Activated T-helper 2 cell treated with anti-CD3 and anti-CD28 coated beads, Interferon-gamma antibody, Interleukin-2, Interleukin-4, amounts not matched to agents 10 μg/mL and 5 μg/mL and 100 μg/mL, durations not matched to agents 14 hours and 24 hours and 36 hours (primary cell): ENCODE results near the gene UGT1A10. TPM values are rescaled to one million over a fixed set of nuclear protein-coding genes. Genes with fewer than 3 reads are reported as not detected.

Experiments used
- DNase-seq: peaks from one replicate; pipeline ENCODE4 v3.0.0; 2021; ENCODE audit warnings: low spot score
- H3K27ac Mint-ChIP-seq: one replicate; pipeline ENCODE4 v1.8.0; 2021; ENCODE audit warnings: mixed read lengths
- H3K27me3 Mint-ChIP-seq: one replicate; pipeline ENCODE4 v1.8.0; 2021; ENCODE audit warnings: low read depth, mixed read lengths
- H3K36me3 Mint-ChIP-seq: one replicate; pipeline ENCODE4 v1.8.0; 2021; ENCODE audit warnings: low read depth, mixed read lengths
- H3K4me1 Mint-ChIP-seq: one replicate; pipeline ENCODE4 v1.8.0; 2021; ENCODE audit warnings: low read depth, mixed read lengths
- H3K4me3 Mint-ChIP-seq: one replicate; pipeline ENCODE4 v1.8.0; 2021; ENCODE audit warnings: low read depth, mild to moderate bottlenecking, moderate library complexity, mixed read lengths
- H3K9me3 Mint-ChIP-seq: one replicate; pipeline ENCODE4 v1.8.0; 2021; ENCODE audit warnings: mixed read lengths
- intact Hi-C: fragments of 100-400 bp; cut with micrococcal nuclease; formaldehyde crosslinking; loops from one replicate; pipeline ENCODE4 v1.15.1; 2023
- total RNA-seq: library from RNA; stranded (reverse); gene quantifications from 2 replicates; pipeline ENCODE4 v1.2.3, GENCODE V29; 2022

Gene UGT1A10
- total RNA-seq, 1 donor from 2014 or later: not detected

DNA sequence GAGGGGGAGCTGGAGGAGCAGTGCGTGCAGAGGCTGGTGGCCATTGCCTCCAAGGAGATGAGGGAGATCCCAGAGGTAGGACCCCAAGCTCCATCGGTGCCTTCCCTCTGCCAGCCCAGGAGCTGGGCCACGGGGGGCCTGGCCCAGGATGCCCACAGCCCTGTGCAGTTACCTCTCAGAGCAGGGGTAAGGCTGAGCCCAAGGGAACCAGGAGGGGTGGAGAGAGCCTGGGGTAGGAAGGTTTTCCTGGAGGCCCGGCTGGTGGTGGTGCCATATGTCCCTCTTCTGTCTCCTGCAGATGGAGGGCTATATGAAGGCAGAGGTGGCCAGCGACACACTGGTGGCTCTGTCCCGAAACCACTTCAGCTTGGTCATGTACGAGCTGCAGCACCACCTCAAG, 153.3 kb downstream of the UGT1A10 start:
- Mint-ChIP-seq H3K27ac (no peak overlapping the region), H3K4me3 (no peak overlapping the region)
- intact Hi-C loops: no loop called here

GRCh38 chr2:233791151-233791882, 155.1 kb downstream of the UGT1A10 start:
- intact Hi-C loops: no loop called here
- Mint-ChIP-seq H3K9me3 (peaks cover under 1% of the 10 kb centered on the region), H3K27ac (no peak overlapping the region)

More for the DNA sequence above, 153.3 kb downstream of the UGT1A10 start:
- no peaks in the 10 kb centered on the region for H3K4me1 Mint-ChIP-seq
- H3K9me3 Mint-ChIP-seq: peaks cover 5% of the 10 kb centered on the region
- no peaks in the 10 kb centered on the region for H3K36me3 Mint-ChIP-seq
- no peaks in the 10 kb centered on the region for H3K27me3 Mint-ChIP-seq
- DNase-seq: no peak

DNA sequence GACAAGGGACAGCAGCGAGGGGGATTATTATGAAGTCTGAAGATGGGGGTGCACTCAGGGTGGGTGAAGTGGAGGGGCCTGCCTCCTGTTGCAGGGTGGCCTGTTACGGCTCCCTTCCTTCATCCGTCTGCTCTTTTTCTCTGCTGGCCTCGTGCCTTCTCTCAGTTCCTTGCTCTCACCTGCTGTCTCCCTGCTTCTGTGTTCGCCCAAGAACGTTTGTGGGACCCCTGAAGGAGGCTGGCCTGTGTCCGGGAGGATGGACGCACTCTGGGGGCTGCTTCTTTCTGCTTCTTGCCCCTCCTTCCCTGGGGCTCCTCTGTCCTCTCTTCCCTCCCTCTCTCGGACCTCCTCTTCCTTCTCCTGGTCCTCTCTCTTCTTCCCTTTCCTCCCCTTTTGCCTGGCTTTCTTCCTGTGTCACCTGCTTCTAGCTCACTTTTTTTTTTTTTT, 155.7 kb downstream of the UGT1A10 start:
- DNase-seq: no peak
- intact Hi-C loops: no loop called here
- Mint-ChIP-seq H3K27ac (no peak overlapping the region), H3K4me3 (no peak overlapping the region), H3K9me3 (no peaks in the 10 kb centered on the region), H3K4me1 (no peaks in the 10 kb centered on the region), H3K27me3 (no peaks in the 10 kb centered on the region), H3K36me3 (no peaks in the 10 kb centered on the region)

More at GRCh38 chr2:233791151-233791882, 155.1 kb downstream of the UGT1A10 start:
- no peaks in the 10 kb centered on the region for H3K27me3 Mint-ChIP-seq
- H3K4me1 Mint-ChIP-seq: no peaks in the 10 kb centered on the region
- H3K36me3 Mint-ChIP-seq: no peaks in the 10 kb centered on the region
- no peak overlapping the region for H3K4me3 Mint-ChIP-seq
- no peak for DNase-seq

GRCh38 chr2:233792720-233793119, 156.5 kb downstream of the UGT1A10 start:
- DNase-seq: no peak
- Mint-ChIP-seq H3K36me3 (no peaks in the 10 kb centered on the region), H3K27me3 (no peaks in the 10 kb centered on the region), H3K4me3 (no peak overlapping the region), H3K27ac (no peak overlapping the region), H3K4me1 (no peaks in the 10 kb centered on the region), H3K9me3 (no peaks in the 10 kb centered on the region)
- intact Hi-C loops: no loop called here

- H3K9me3 Mint-ChIP-seq: no peaks in the 10 kb centered on the region
- intact Hi-C loops: no loop called here
- no peaks in the 10 kb centered on the region for H3K4me1 Mint-ChIP-seq
- H3K36me3 Mint-ChIP-seq: no peaks in the 10 kb centered on the region
- DNase-seq: no peak
- H3K27ac Mint-ChIP-seq: no peak overlapping the region
- H3K4me3 Mint-ChIP-seq: no peak overlapping the region
- no peaks in the 10 kb centered on the region for H3K27me3 Mint-ChIP-seq
Observed at GRCh38 chr2:233793465-233794127, 157.3 kb downstream of the UGT1A10 start.

DNA sequence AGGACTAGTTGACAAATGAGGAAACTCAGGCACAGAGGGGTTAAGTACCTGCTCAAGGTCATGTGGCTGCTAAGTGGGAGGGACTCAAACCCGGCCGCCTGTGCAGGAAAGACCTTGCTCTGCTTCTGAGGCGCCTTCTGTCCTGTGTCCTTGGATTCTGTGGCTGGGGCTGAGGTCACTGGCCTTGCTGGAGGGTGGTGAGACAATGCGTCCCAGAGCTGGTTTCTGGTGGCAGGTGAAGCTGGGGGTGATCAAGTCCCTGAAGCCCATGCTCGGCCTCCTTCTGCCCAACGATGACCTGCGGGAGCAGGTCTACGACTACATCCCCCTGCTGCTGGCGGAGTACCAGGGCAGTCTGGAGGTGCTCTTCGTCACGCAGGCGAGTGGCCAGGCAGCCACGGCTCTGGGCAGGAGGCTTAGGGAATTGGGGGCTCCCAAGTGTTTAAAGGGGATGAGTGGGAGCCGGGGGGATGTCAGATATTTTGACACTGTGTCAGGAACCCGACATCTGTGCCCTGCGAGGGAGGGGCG, 157.9 kb downstream of the UGT1A10 start:
- Mint-ChIP-seq H3K4me1 (no peaks in the 10 kb centered on the region), H3K27me3 (no peaks in the 10 kb centered on the region), H3K4me3 (no peak overlapping the region), H3K9me3 (no peaks in the 10 kb centered on the region), H3K27ac (no peak overlapping the region), H3K36me3 (no peaks in the 10 kb centered on the region)
- DNase-seq: no peak
- intact Hi-C loops: no loop called here

DNA sequence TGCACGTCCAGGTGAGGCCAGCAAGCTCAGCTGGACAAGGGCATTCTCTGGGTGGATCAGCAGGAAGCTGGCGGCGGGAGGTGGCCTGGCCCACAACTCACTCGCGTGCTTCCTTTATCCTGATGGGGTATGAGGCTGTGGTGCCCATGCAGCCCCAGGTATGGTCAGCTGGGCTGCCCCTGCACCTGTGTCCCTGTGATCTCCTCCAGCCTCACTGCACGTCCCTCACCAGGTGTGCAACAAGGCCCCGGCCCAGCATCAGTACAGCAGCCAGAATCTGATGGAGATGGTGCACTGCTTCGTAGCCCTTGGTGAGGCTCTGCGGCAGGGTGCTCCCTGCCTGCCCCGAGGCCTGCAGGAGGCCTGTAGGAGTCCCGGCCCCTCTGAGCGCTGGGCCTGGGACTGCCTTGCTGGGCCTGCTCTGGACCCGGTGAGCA, 159.5 kb downstream of the UGT1A10 start:
- no peaks in the 10 kb centered on the region for H3K27me3 Mint-ChIP-seq
- intact Hi-C loops: no loop called here
- no peaks in the 10 kb centered on the region for H3K36me3 Mint-ChIP-seq
- no peaks in the 10 kb centered on the region for H3K9me3 Mint-ChIP-seq
- no peak overlapping the region for H3K4me3 Mint-ChIP-seq
- DNase-seq: no peak
- no peaks in the 10 kb centered on the region for H3K4me1 Mint-ChIP-seq
- H3K27ac Mint-ChIP-seq: no peak overlapping the region

DNA sequence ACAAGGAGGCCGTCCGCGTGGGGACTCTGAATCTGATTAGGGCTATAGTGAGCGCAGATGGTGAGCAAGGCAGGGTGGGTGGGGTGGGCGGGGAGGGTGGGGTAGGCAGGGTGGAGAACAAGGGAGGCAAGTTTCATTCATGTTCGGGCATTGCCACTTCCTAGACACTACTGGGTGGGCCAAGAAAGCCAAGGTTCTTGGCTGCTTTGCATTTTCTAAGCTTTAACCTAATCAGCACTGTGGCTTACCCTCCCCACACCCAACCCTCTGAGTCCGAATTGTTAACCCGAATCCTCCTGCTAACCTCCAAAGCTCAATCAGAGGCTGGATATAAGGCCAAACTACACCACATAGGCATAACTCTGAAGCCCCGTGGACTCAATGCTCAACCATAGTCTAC, 160.0 kb downstream of the UGT1A10 start:
- Mint-ChIP-seq H3K4me1 (no peaks in the 10 kb centered on the region), H3K36me3 (no peaks in the 10 kb centered on the region), H3K9me3 (no peaks in the 10 kb centered on the region), H3K4me3 (no peak overlapping the region), H3K27ac (no peak overlapping the region), H3K27me3 (no peaks in the 10 kb centered on the region)
- intact Hi-C loops: no loop called here
- no peak for DNase-seq

DNA sequence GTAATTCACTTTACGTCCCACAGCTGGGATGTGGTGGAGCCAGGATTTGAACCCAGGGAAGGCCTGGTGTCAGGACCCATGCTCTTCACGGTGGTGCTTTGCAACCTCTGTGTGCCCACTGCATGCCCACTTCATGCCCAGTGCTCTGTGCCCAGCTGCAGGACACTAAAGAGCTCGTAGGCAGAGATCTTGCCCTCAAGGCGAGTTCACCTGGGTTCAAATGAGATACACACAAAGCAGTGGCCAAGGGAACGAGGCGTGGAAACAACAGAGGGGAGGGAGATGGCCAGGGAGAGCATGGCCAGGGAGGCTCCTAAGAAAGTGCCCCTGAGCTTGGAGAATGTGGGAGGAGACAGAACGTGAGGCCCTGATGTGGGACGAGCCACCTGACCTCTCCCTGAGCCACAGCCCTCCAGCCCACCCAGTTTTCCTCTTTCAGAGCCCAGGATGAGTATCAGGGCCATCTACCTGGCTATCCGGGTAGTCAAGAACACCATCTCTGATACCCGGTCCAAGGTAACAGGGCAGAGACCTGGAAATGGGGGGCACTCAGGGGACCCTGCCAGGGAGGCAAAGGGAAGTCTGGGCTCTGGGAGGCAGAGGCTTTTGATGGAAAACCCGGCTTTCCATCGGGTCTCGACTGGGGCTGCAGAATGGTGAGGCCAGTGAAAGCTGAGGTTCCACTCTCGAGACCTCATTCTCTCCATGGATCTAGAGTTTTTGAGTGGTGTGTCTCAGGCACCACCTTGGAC, 162.3 kb downstream of the UGT1A10 start:
- no peaks in the 10 kb centered on the region for H3K36me3 Mint-ChIP-seq
- H3K4me3 Mint-ChIP-seq: no peak overlapping the region
- no peaks in the 10 kb centered on the region for H3K27me3 Mint-ChIP-seq
- no peaks in the 10 kb centered on the region for H3K9me3 Mint-ChIP-seq
- DNase-seq: no peak
- H3K27ac Mint-ChIP-seq: no peak overlapping the region
- H3K4me1 Mint-ChIP-seq: no peaks in the 10 kb centered on the region
- intact Hi-C loops: no loop called here

DNA sequence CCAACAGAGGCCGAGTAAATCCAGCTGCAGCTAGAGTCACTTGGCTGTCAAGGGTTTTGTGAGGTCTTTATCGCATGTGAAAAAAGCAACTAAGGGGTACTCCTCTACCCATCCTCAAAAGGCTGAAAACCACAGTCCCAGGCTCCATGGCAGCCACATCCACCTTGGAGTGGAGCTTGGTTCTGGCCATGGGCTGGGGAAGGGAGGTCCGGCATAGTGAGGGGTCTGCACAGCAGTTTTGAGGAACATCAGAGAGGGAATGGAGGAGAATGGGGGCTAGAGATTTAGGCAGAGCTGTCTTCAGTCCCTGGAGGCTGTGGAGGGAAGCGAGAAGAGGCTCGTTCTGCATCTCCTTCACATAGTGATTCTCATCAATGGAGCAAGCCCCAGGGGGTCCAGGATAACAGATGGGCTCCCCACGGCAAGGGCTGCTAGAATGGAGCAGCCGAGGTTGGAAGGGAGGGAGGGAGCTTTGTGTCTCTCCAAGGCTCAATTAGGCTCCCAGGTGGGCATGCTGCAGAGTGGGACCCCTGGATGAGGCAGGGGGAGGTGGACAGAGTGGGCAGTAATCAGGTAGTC, 162.9 kb downstream of the UGT1A10 start:
- H3K9me3 Mint-ChIP-seq: no peaks in the 10 kb centered on the region
- DNase-seq: no peak
- intact Hi-C loops: no loop called here
- no peaks in the 10 kb centered on the region for H3K36me3 Mint-ChIP-seq
- H3K4me3 Mint-ChIP-seq: no peak overlapping the region
- no peaks in the 10 kb centered on the region for H3K4me1 Mint-ChIP-seq
- H3K27ac Mint-ChIP-seq: no peak overlapping the region
- no peaks in the 10 kb centered on the region for H3K27me3 Mint-ChIP-seq

DNA sequence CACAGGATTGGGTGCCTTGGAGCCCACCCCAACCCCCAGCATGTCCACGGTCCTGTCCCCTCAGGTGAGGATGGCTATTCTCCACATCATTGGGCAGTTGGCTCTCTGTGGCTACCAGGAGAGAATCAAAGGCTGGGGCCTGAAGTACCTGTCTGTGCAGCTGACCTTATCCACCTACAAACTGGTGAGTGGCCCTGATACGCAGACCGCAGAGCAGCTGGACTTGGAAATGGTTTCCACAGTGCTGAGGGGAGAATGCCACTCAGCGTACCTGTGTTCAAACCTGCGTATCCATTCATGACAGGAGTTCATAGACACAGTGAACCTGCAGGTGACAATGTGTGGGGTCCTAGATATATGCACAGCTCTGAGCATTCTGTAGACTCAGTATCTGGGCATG, 163.5 kb downstream of the UGT1A10 start:
- no peaks in the 10 kb centered on the region for H3K36me3 Mint-ChIP-seq
- intact Hi-C loops: no loop called here
- H3K9me3 Mint-ChIP-seq: no peaks in the 10 kb centered on the region
- no peaks in the 10 kb centered on the region for H3K27me3 Mint-ChIP-seq
- H3K27ac Mint-ChIP-seq: no peak overlapping the region
- no peaks in the 10 kb centered on the region for H3K4me1 Mint-ChIP-seq
- no peak for DNase-seq
- H3K4me3 Mint-ChIP-seq: no peak overlapping the region

GRCh38 chr2:233800208-233800607, 164.0 kb downstream of the UGT1A10 start:
- no peak overlapping the region for H3K27ac Mint-ChIP-seq
- H3K9me3 Mint-ChIP-seq: no peaks in the 10 kb centered on the region
- DNase-seq: no peak
- H3K36me3 Mint-ChIP-seq: no peaks in the 10 kb centered on the region
- H3K27me3 Mint-ChIP-seq: no peaks in the 10 kb centered on the region
- intact Hi-C loops: no loop called here
- no peak overlapping the region for H3K4me3 Mint-ChIP-seq
- H3K4me1 Mint-ChIP-seq: no peaks in the 10 kb centered on the region
